H9 (cell line): ENCODE results near the gene CCDC12. TPM values are rescaled to one million over a fixed set of nuclear protein-coding genes. Genes with fewer than 3 reads are reported as not detected.

Experiments used
- DNase-seq: peaks from one replicate; pipeline ENCODE4 v3.0.0-alpha.2; 2017
- H2AFZ ChIP-seq: one replicate; pipeline ENCODE4 v1.6.1; 2013; ENCODE audit warnings: mild to moderate bottlenecking, low read length, control low read depth, moderate library complexity
- H2AK5ac ChIP-seq: 2 replicates; pipeline ENCODE4 v1.6.1; 2013; ENCODE audit warnings: low read length, control low read depth, mixed read lengths; ENCODE audit not compliant: insufficient read length
- H2BK120ac ChIP-seq: one replicate; pipeline ENCODE4 v1.6.1; 2013; ENCODE audit warnings: low read depth, mild to moderate bottlenecking, low read length, control low read depth, inconsistent platforms; ENCODE audit not compliant: poor library complexity, severe bottlenecking
- H2BK12ac ChIP-seq: 2 replicates; pipeline ENCODE4 v1.6.1; 2013; ENCODE audit warnings: low read length, control low read depth, mixed read lengths, low read depth; ENCODE audit not compliant: insufficient read length
- H2BK15ac ChIP-seq: 2 replicates; pipeline ENCODE4 v1.6.1; 2013; ENCODE audit warnings: low read depth, low read length, control low read depth
- H2BK20ac ChIP-seq: one replicate; pipeline ENCODE4 v1.6.1; 2013; ENCODE audit warnings: low read depth, mild to moderate bottlenecking, low read length, control low read depth, inconsistent platforms; ENCODE audit not compliant: poor library complexity, severe bottlenecking
- H2BK5ac ChIP-seq: 2 replicates; pipeline ENCODE4 v1.6.1; 2013; ENCODE audit warnings: low read length, control low read depth, mixed read lengths; ENCODE audit not compliant: insufficient read length
- H3K14ac ChIP-seq: 2 replicates; pipeline ENCODE4 v1.6.1; 2013; ENCODE audit warnings: low read length, control low read depth; ENCODE audit not compliant: insufficient read depth
- H3K18ac ChIP-seq: 2 replicates; pipeline ENCODE4 v1.6.1; 2013; ENCODE audit warnings: low read depth, mild to moderate bottlenecking, mixed read lengths, low read length, control low read depth; ENCODE audit not compliant: insufficient read length
- H3K23ac ChIP-seq: 2 replicates; pipeline ENCODE4 v1.6.1; 2013; ENCODE audit warnings: low read length, control low read depth, mixed read lengths, low read depth; ENCODE audit not compliant: insufficient read length
- H3K23me2 ChIP-seq: 2 replicates; pipeline ENCODE4 v1.6.1; 2013; ENCODE audit warnings: low read depth, mild to moderate bottlenecking, mixed read lengths, low read length, control low read depth; ENCODE audit not compliant: insufficient read length, poor library complexity, severe bottlenecking
- H3K27ac ChIP-seq: 2 replicates; pipeline ENCODE4 v1.5.1; 2013; ENCODE audit warnings: low read length, control low read depth, mixed read lengths, low read depth; ENCODE audit not compliant: insufficient read length
- H3K27me3 ChIP-seq: 2 replicates; pipeline ENCODE4 v1.6.1; 2013; ENCODE audit warnings: low read length, control low read depth, inconsistent platforms; ENCODE audit not compliant: insufficient read depth
- H3K4ac ChIP-seq: 2 replicates; pipeline ENCODE4 v1.6.1; 2013; ENCODE audit warnings: low read depth, mild to moderate bottlenecking, control low read depth, inconsistent platforms, low read length, moderate library complexity
- H3K4me1 ChIP-seq: 2 replicates; pipeline ENCODE4 v1.6.1; 2013; ENCODE audit warnings: low read length, control low read depth, inconsistent platforms; ENCODE audit not compliant: insufficient read depth
- H3K4me2 ChIP-seq: 2 replicates; pipeline ENCODE4 v1.6.1; 2013; ENCODE audit warnings: low read length, control low read depth, mixed read lengths; ENCODE audit not compliant: insufficient read length, insufficient read depth
- H3K56ac ChIP-seq: 2 replicates; pipeline ENCODE4 v1.6.1; 2013; ENCODE audit warnings: low read depth, mild to moderate bottlenecking, mixed read lengths, low read length, control low read depth; ENCODE audit not compliant: insufficient read length
- H3K79me1 ChIP-seq: 2 replicates; pipeline ENCODE4 v1.6.1; 2013; ENCODE audit warnings: low read depth, mild to moderate bottlenecking, moderate library complexity, low read length, control low read depth, inconsistent platforms; ENCODE audit not compliant: insufficient read depth, poor library complexity, severe bottlenecking
- H3K79me2 ChIP-seq: 2 replicates; pipeline ENCODE4 v1.6.1; 2013; ENCODE audit warnings: low read length, control low read depth, inconsistent platforms; ENCODE audit not compliant: insufficient read depth
- H3K9ac ChIP-seq: 2 replicates; pipeline ENCODE4 v1.6.1; 2013; ENCODE audit warnings: low read length, control low read depth, mixed read lengths; ENCODE audit not compliant: insufficient read length; ENCODE audit errors: extremely low read depth
- H3K9me3 ChIP-seq: one replicate; pipeline ENCODE4 v1.6.1; 2013; ENCODE audit warnings: low read depth, low read length, inconsistent platforms; ENCODE audit not compliant: control insufficient read depth
- H3T11ph ChIP-seq: one replicate; pipeline ENCODE4 v1.6.1; 2013; ENCODE audit warnings: mild to moderate bottlenecking, low read length, control low read depth, inconsistent platforms
- H4K20me1 ChIP-seq: one replicate; pipeline ENCODE4 v1.6.1; 2013; ENCODE audit not compliant: control insufficient read depth, insufficient read length, insufficient read depth
- H4K5ac ChIP-seq: 2 replicates; pipeline ENCODE4 v1.6.1; 2013; ENCODE audit warnings: low read depth, mild to moderate bottlenecking, mixed read lengths, low read length, control low read depth; ENCODE audit not compliant: insufficient read length
- H4K8ac ChIP-seq: replicated peaks from 2 replicates; pipeline ENCODE4 v1.6.1; 2013; ENCODE audit warnings: low read length, control low read depth, mixed read lengths, low read depth; ENCODE audit not compliant: insufficient read length
- H4K91ac ChIP-seq: 2 replicates; pipeline ENCODE4 v1.6.1; 2013; ENCODE audit warnings: low read depth, mild to moderate bottlenecking, moderate library complexity, mixed read lengths, low read length, control low read depth; ENCODE audit not compliant: insufficient read length
- H3K27ac Mint-ChIP-seq, 3 experiments: 2 replicates in 2 of 3; 3 replicates in 1 of 3; pipeline ENCODE4 v1.8.0; 2020 to 2021; ENCODE audit warnings: mixed read lengths in 3 of 3, mild to moderate bottlenecking in 1 of 3, moderate library complexity in 1 of 3
- H3K27me3 Mint-ChIP-seq: 2 replicates; pipeline ENCODE4 v1.8.0; 2021; ENCODE audit warnings: low read depth, mild to moderate bottlenecking, moderate library complexity, mixed read lengths
- H3K36me3 Mint-ChIP-seq, 3 experiments: 2 replicates in 2 of 3; 3 replicates in 1 of 3; pipeline ENCODE4 v1.8.0; 2020 to 2021; ENCODE audit warnings: low read depth in 3 of 3, mixed read lengths in 3 of 3; ENCODE audit not compliant: insufficient read depth in 1 of 3
- H3K4me1 Mint-ChIP-seq, 2 experiments: 2 replicates each; pipeline ENCODE4 v1.8.0; 2020; ENCODE audit warnings: mixed read lengths in 2 of 2
- H3K4me3 Mint-ChIP-seq, 2 experiments: 2 replicates in 1 of 2; 3 replicates in 1 of 2; pipeline ENCODE4 v1.8.0; 2020 to 2021; ENCODE audit warnings: mild to moderate bottlenecking in 2 of 2, mixed read lengths in 2 of 2, moderate library complexity in 1 of 2
- H3K9me3 Mint-ChIP-seq, 2 experiments: 2 replicates in 1 of 2; 3 replicates in 1 of 2; pipeline ENCODE4 v1.8.0; 2020; ENCODE audit warnings: mild to moderate bottlenecking in 2 of 2, mixed read lengths in 2 of 2, moderate library complexity in 1 of 2
- WGBS: extraction: QIAGEN DNeasy Blood & Tissue Kit; methylation state at CpG from one replicate; pipeline ENCODE4 v1.1.7; 2013; ENCODE audit warnings: missing lambda C conversion rate, low lambda C conversion rate, mixed read lengths; ENCODE audit not compliant: insufficient read length; ENCODE audit errors: extremely low coverage; 5-methylcytosine and 5-hydroxymethylcytosine counted together
- total RNA-seq: library from RNA; stranded (reverse); gene quantifications from 2 replicates; pipeline ENCODE4 v1.2.1, GENCODE V29; 2021
- TF ChIP-seq, protein P1 (sequence below): fragments of 200-600 bp; sonication (generic); conservative IDR thresholded peaks from 3 replicates; pipeline ENCODE4 v1.8.0; 2021; ENCODE audit warnings: antibody characterized with exemption, mild to moderate bottlenecking

CCDC12 gene
- total RNA-seq, 1 experiment from 2014 or later: 54.0 TPM

- Mint-ChIP-seq H3K36me3 (peaks cover 16 to 36% (median 35%) of the 10 kb centered on the region in 3 experiments; a peak in 6 of 7 replicates), H3K27me3 (no peaks in the 10 kb centered on the region), H3K27ac (peak overlapping the region; percentile 18 to 94 (median 93); a peak in 5 of 7 replicates), H3K9me3 (no peaks in the 10 kb centered on the region), H3K4me3 (no peak overlapping the region), H3K4me1 (peaks cover 42 to 43% of the 10 kb centered on the region in 2 experiments)
- Histone ChIP-seq H4K5ac (no peak overlapping the region), H2BK5ac (no peak overlapping the region), H2BK15ac (no peak overlapping the region), H3K14ac (no peak overlapping the region), H3K23ac (no peak overlapping the region), H2BK20ac (no peak overlapping the region), H3K79me1 (peaks cover 4% of the 10 kb centered on the region), H3K56ac (no peak overlapping the region), H3K18ac (no peak overlapping the region), H2AK5ac (no peak overlapping the region), H3K23me2 (no peaks in the 10 kb centered on the region), H2BK120ac (no peak overlapping the region), H3T11ph (no peak overlapping the region), H2AFZ (no peak overlapping the region), H3K79me2 (peaks cover 6% of the 10 kb centered on the region; the same call in 1 of the 2 replicates), H3K4me1 (peaks cover 8% of the 10 kb centered on the region; the same call in 1 of the 2 replicates), H3K9ac (no peak overlapping the region), H3K27ac (no peak overlapping the region), H3K4me2 (no peak overlapping the region), H3K4ac (no peak overlapping the region), H4K20me1 (no peaks in the 10 kb centered on the region), H4K91ac (no peak overlapping the region), H4K8ac (no peak overlapping the region), H3K27me3 (no peaks in the 10 kb centered on the region), H2BK12ac (no peak overlapping the region), H3K9me3 (no peaks in the 10 kb centered on the region)
- WGBS: no CpG with 5 or more reads among the region's 7 CpGs
- TF ChIP-seq, protein P1, sequence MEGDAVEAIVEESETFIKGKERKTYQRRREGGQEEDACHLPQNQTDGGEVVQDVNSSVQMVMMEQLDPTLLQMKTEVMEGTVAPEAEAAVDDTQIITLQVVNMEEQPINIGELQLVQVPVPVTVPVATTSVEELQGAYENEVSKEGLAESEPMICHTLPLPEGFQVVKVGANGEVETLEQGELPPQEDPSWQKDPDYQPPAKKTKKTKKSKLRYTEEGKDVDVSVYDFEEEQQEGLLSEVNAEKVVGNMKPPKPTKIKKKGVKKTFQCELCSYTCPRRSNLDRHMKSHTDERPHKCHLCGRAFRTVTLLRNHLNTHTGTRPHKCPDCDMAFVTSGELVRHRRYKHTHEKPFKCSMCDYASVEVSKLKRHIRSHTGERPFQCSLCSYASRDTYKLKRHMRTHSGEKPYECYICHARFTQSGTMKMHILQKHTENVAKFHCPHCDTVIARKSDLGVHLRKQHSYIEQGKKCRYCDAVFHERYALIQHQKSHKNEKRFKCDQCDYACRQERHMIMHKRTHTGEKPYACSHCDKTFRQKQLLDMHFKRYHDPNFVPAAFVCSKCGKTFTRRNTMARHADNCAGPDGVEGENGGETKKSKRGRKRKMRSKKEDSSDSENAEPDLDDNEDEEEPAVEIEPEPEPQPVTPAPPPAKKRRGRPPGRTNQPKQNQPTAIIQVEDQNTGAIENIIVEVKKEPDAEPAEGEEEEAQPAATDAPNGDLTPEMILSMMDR: peak; percentile 73
- DNase-seq: peak; percentile 91
These were observed 41.2 kb downstream of the CCDC12 start for GRCh38 chr3:46935168-46935858.
